Fibroblast of mammary gland (primary cell): ENCODE measurements around the gene RIMKLB.
A peak's percentile ranks its signal among the peaks of the same experiment; 100 is the strongest.

Experiments
- DNase-seq: peaks from one replicate; pipeline ENCODE4 v3.0.0-alpha.2; 2010; ENCODE audit warnings: low read depth
- H3K4me3 ChIP-seq: 2 replicates; pipeline ENCODE4 v1.5.1; 2011; ENCODE audit warnings: low read depth, mild to moderate bottlenecking, low read length, moderate library complexity; ENCODE audit not compliant: control insufficient read depth
- CTCF ChIP-seq: conservative IDR thresholded peaks from 2 replicates; pipeline ENCODE4 v1.5.1; 2011; ENCODE audit warnings: low read depth, low read length, inconsistent platforms; ENCODE audit not compliant: control insufficient read depth, insufficient read depth

The RIMKLB gene

GRCh38 chr12:8821591-8821990 lies 123.8 kb downstream of the RIMKLB start:
- H3K4me3 ChIP-seq, result no peak overlapping the region
- no peak for DNase-seq
- TF ChIP-seq CTCF, result no peak

- DNase-seq, result no peak
- H3K4me3 ChIP-seq, result no peak within 1 kb of the TSS
- TF ChIP-seq CTCF, result no peak
Measured at GRCh38 chr12:8822298-8822697, 124.5 kb downstream of the RIMKLB start, which contains the start of gene A2ML1. TSS of gene A2ML1 (plus strand) at chr12:8822621. CDS start at chr12:8822652, 31 bp downstream.

GRCh38 chr12:8823565-8824300 lies 125.9 kb downstream of the RIMKLB start:
- TF ChIP-seq CTCF, result peak; percentile 52
- no peak overlapping the region for H3K4me3 ChIP-seq
- peak; percentile 16 for DNase-seq

- DNase-seq, result no peak
- H3K4me3 ChIP-seq, result no peak overlapping the region
- no peak for TF ChIP-seq CTCF
Measured at GRCh38 chr12:8827551-8828256, 129.9 kb downstream of the RIMKLB start.

- DNase-seq, result no peak
- no peak overlapping the region for H3K4me3 ChIP-seq
- no peak for TF ChIP-seq CTCF
Measured at GRCh38 chr12:8828257-8829124, 130.7 kb downstream of the RIMKLB start.

- no peak for DNase-seq
- TF ChIP-seq CTCF, result no peak
Measured at GRCh38 chr12:8829125-8829518, 131.3 kb downstream of the RIMKLB start.

More at GRCh38 chr12:8829125-8829518, 131.3 kb downstream of the RIMKLB start:
- H3K4me3 ChIP-seq, result no peak overlapping the region
